Caco-2 (cell line): ENCODE measurements around the gene NFILZ. TPM values are rescaled to one million over a fixed set of nuclear protein-coding genes. Genes with fewer than 3 reads are reported as not detected.
A peak's percentile ranks its signal among the peaks of the same experiment; 100 is the strongest.

Source experiments
- BruUV-seq: library from RNA; stranded (reverse); fragments of 400-500 nt; replicated peaks from 2 replicates; lab custom pipeline; 2021; lab: Mats Ljungman, UMichigan
- CTCF ChIA-PET: fragments of 300-600 bp; sonication (Branson Sonifier 250); formaldehyde crosslinking; loops from one replicate; lab custom pipeline; 2022; ENCODE audit warnings: antibody characterized with exemption; lab: Charles Lee
- POLR2A ChIA-PET: fragments of 300-600 bp; sonication (Branson Sonifier 250); formaldehyde crosslinking; loops from one replicate; lab custom pipeline; 2022; ENCODE audit warnings: antibody characterized with exemption; lab: Charles Lee
- DNase-seq, 2 experiments: peaks; one replicate each; pipeline versions ENCODE4 v3.0.0 to v3.0.0-alpha.2; 2020 to 2022
- H3K27me3 ChIP-seq: replicated peaks from 2 replicates; pipeline ENCODE4 v1.6.0; 2011; ENCODE audit warnings: low read length; ENCODE audit not compliant: control insufficient read depth, insufficient read depth
- H3K36me3 ChIP-seq: 2 replicates; pipeline ENCODE4 v1.5.1; 2011; ENCODE audit warnings: low read length; ENCODE audit not compliant: control insufficient read depth, insufficient read depth
- H3K4me1 ChIP-seq: fragments of 250-450 bp; sonication (Bioruptor Pico); 2 replicates; pipeline ENCODE4 v1.5.1; 2020; ENCODE audit warnings: mild to moderate bottlenecking
- H3K4me3 ChIP-seq: 2 replicates; pipeline ENCODE4 v1.5.1; 2011; ENCODE audit warnings: low read depth, mild to moderate bottlenecking, control low read depth, low read length
- H3K9me3 ChIP-seq: fragments of 250-450 bp; sonication (Bioruptor Pico); 2 replicates; pipeline ENCODE4 v1.5.1; 2020; ENCODE audit warnings: mild to moderate bottlenecking, moderate library complexity
- H3K27ac Mint-ChIP-seq: one replicate; pipeline ENCODE4 v1.8.0; 2022; ENCODE audit warnings: mixed read lengths; ENCODE audit not compliant: unreplicated experiment
- H3K27me3 Mint-ChIP-seq: one replicate; pipeline ENCODE4 v1.8.0; 2022; ENCODE audit warnings: mixed read lengths; ENCODE audit not compliant: insufficient read depth, unreplicated experiment
- H3K36me3 Mint-ChIP-seq: one replicate; pipeline ENCODE4 v1.8.0; 2022; ENCODE audit warnings: mild to moderate bottlenecking, mixed read lengths; ENCODE audit not compliant: insufficient read depth, unreplicated experiment
- H3K4me1 Mint-ChIP-seq: one replicate; pipeline ENCODE4 v1.8.0; 2022; ENCODE audit warnings: low read depth, mixed read lengths; ENCODE audit not compliant: unreplicated experiment
- H3K4me3 Mint-ChIP-seq: one replicate; pipeline ENCODE4 v1.8.0; 2022; ENCODE audit warnings: mild to moderate bottlenecking, moderate library complexity, mixed read lengths; ENCODE audit not compliant: unreplicated experiment
- H3K9me3 Mint-ChIP-seq: one replicate; pipeline ENCODE4 v1.8.0; 2022; ENCODE audit warnings: mixed read lengths; ENCODE audit not compliant: unreplicated experiment
- intact Hi-C: fragments of 100-400 bp; cut with micrococcal nuclease; formaldehyde crosslinking; loops from one replicate; pipeline ENCODE4 v1.10.0; 2022; ENCODE audit not compliant: unreplicated experiment
- total RNA-seq: library from RNA; stranded (reverse); gene quantifications from 2 replicates; pipeline ENCODE4 v1.2.3, GENCODE V29; 2022
- TF ChIP-seq, protein P1 (sequence below), 2 experiments: fragments of 200-600 bp in 1 of 2; IDR thresholded peaks; 1 replicate in 1 of 2; 2 replicates in 1 of 2; pipeline versions ENCODE4 v1.5.1 to v1.8.0; 2011 to 2022; ENCODE audit warnings: antibody characterized with exemption in 1 of 2, control low read depth in 1 of 2, inconsistent platforms in 1 of 2, low read depth in 1 of 2, low read length in 1 of 2, mild to moderate bottlenecking in 1 of 2, moderate library complexity in 1 of 2; ENCODE audit not compliant: insufficient read depth in 1 of 2, severe bottlenecking in 1 of 2, unreplicated experiment in 1 of 2

NFILZ gene
- total RNA-seq, 1 experiment from 2014 or later, result not detected

GRCh38 chr19:8584965-8585893, 45.2 kb upstream of the NFILZ start:
- TF ChIP-seq, protein P1, sequence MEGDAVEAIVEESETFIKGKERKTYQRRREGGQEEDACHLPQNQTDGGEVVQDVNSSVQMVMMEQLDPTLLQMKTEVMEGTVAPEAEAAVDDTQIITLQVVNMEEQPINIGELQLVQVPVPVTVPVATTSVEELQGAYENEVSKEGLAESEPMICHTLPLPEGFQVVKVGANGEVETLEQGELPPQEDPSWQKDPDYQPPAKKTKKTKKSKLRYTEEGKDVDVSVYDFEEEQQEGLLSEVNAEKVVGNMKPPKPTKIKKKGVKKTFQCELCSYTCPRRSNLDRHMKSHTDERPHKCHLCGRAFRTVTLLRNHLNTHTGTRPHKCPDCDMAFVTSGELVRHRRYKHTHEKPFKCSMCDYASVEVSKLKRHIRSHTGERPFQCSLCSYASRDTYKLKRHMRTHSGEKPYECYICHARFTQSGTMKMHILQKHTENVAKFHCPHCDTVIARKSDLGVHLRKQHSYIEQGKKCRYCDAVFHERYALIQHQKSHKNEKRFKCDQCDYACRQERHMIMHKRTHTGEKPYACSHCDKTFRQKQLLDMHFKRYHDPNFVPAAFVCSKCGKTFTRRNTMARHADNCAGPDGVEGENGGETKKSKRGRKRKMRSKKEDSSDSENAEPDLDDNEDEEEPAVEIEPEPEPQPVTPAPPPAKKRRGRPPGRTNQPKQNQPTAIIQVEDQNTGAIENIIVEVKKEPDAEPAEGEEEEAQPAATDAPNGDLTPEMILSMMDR (IDR thresholded peaks at IDR 0.05; ENCODE audit: insufficient read depth in 1 of 2, low read depth in 1 of 2, low read length in 1 of 2, severe bottlenecking in 1 of 2, unreplicated experiment in 1 of 2), result no peak
- Histone ChIP-seq H3K4me1 (peaks cover 4% of the 10 kb centered on the region; the same call in 1 of the 2 replicates), H3K36me3 (no peaks in the 10 kb centered on the region), H3K4me3 (no peak overlapping the region), H3K9me3 (no peaks in the 10 kb centered on the region), H3K27me3 (no peaks in the 10 kb centered on the region)
- no peaks in the 10 kb centered on the region for H3K36me3 Mint-ChIP-seq
- POLR2A ChIA-PET, result no interaction called here
- no peak overlapping the region for H3K27ac Mint-ChIP-seq
- intact Hi-C loops, result loop anchor here (5.0 kb wide), 1 partner anchor 107 kb away; no protein-coding TSS in a partner anchor
- no peak overlapping the region for H3K4me3 Mint-ChIP-seq
- no peaks in the 10 kb centered on the region for H3K4me1 Mint-ChIP-seq
- CTCF ChIA-PET, result interaction anchor here (0.6 kb wide), 1 partner anchor 231 kb away, joined by 5 read pairs; no protein-coding TSS in a partner anchor
- no peak for DNase-seq
- H3K27me3 Mint-ChIP-seq, result peaks cover 6% of the 10 kb centered on the region
- H3K9me3 Mint-ChIP-seq, result no peaks in the 10 kb centered on the region
- BruUV-seq, result no TSS peak

DNA sequence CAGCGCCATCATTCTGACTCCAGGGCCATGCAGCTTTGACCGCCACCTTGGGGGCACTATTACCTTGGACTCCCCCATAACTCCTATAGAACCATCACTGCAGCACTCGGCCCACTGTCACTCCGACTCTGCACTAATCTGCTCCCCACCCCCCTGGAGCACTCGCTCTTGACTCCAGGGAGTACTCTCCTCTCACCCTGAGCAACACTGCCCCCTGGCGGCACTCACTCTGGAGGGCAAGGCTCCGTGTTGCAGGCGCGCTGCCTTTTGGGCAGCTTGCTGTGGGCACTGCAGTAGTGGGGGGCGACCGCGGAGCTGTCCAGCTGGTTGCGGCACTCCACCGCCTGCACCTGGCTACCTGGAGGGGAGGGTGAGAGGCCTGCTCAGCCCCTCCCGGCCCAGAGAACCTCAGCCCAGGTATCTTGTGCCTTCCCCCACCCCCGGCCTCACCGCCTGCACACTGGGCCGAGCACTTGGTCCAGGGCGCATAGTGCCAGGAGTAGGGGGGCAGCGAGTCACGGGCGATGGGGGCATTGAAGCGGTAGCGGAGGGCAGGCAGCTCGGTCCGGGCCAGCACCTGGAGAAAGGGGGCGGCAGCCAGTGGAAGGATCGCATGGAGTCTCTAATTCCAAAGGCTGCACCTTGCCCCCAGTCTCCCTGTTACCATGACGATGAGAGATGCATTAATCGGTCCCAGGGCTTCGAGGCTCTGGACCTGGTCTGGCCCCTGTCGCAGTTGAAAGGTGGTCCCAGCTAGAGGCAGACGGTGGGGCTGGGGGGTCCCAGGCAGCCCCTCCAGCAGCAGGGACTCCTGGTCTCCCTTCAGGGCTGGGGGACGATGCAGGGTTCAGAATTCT, 44.3 kb upstream of the NFILZ start:
- POLR2A ChIA-PET, result no interaction called here
- peaks cover 4% of the 10 kb centered on the region; the same call in 1 of the 2 replicates for H3K4me1 ChIP-seq
- no peaks in the 10 kb centered on the region for H3K9me3 ChIP-seq
- CTCF ChIA-PET, result interaction anchor here (0.6 kb wide), 1 partner anchor 232 kb away, joined by 5 read pairs; no protein-coding TSS in a partner anchor
- no peaks in the 10 kb centered on the region for H3K36me3 ChIP-seq
- TF ChIP-seq, protein P1 (IDR thresholded peaks at IDR 0.05; ENCODE audit: insufficient read depth in 1 of 2, low read depth in 1 of 2, low read length in 1 of 2, severe bottlenecking in 1 of 2, unreplicated experiment in 1 of 2), result peak; percentile 53 to 71
- intact Hi-C loops, result no loop called here
- no TSS peak for BruUV-seq
- no peaks in the 10 kb centered on the region for H3K4me1 Mint-ChIP-seq
- DNase-seq, result peak; percentile 60 to 68
- H3K4me3 Mint-ChIP-seq, result no peak overlapping the region
- no peaks in the 10 kb centered on the region for H3K36me3 Mint-ChIP-seq
- H3K4me3 ChIP-seq, result no peak overlapping the region
- no peak overlapping the region for H3K27ac Mint-ChIP-seq
- H3K27me3 Mint-ChIP-seq, result peaks cover 6% of the 10 kb centered on the region
- H3K9me3 Mint-ChIP-seq, result no peaks in the 10 kb centered on the region
- H3K27me3 ChIP-seq, result no peaks in the 10 kb centered on the region

DNA sequence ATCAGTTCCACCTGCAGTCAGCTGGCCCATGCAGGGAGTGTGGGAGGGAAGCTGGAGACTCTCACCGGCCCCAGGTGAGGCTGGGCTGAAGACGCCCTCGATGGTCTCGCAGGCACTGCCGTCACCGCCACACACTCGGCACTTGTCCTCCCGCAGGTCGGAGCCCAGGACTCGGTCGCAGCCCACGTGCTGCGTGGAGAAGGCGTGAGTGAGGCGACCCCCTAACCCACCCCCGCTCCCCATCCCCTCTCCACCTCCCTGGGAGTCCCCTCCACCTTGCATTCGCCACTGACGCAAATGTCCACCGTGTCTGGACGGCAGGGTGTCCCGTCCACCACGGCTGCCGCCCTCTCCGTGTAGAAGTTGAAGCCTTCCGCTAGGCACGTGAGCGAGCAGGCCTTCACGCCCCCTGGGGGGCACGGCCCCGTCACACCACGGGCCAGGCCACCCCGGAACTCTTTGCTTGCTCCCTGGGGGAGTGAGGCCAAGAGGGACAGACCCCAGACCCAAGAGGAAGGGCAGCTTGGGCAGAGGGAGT, 41.2 kb upstream of the NFILZ start:
- no peak overlapping the region for H3K27ac Mint-ChIP-seq
- no peak overlapping the region for H3K4me3 Mint-ChIP-seq
- peaks cover 9% of the 10 kb centered on the region for H3K9me3 Mint-ChIP-seq
- intact Hi-C loops, result no loop called here
- Histone ChIP-seq H3K4me3 (no peak overlapping the region), H3K9me3 (peaks cover 9% of the 10 kb centered on the region; the same call in 1 of the 2 replicates), H3K36me3 (no peaks in the 10 kb centered on the region), H3K27me3 (no peaks in the 10 kb centered on the region), H3K4me1 (peaks cover 4% of the 10 kb centered on the region; the same call in 1 of the 2 replicates)
- TF ChIP-seq, protein P1 (IDR thresholded peaks at IDR 0.05; ENCODE audit: insufficient read depth in 1 of 2, low read depth in 1 of 2, low read length in 1 of 2, severe bottlenecking in 1 of 2, unreplicated experiment in 1 of 2), result no peak
- no TSS peak for BruUV-seq
- peaks cover 10% of the 10 kb centered on the region for H3K27me3 Mint-ChIP-seq
- DNase-seq, result no peak
- no peaks in the 10 kb centered on the region for H3K36me3 Mint-ChIP-seq
- POLR2A ChIA-PET, result no interaction called here
- CTCF ChIA-PET, result no interaction called here
- peaks cover 7% of the 10 kb centered on the region for H3K4me1 Mint-ChIP-seq
